Nucleus accumbens (tissue), 56 donors: ENCODE results near the gene BOD1.
A peak's percentile ranks its signal among the peaks of the same experiment; 100 is the strongest.
"Not testable (repeated sequence)": the region's sequence is repeated elsewhere in the genome, so short reads cannot be mapped to it uniquely, and the experiment has no call there.

Experiments used
- DNase-seq, 56 donors: peaks; one replicate each; lab custom pipeline; 2025; lab: John Stamatoyannopoulos, UW

BOD1 gene

DNA sequence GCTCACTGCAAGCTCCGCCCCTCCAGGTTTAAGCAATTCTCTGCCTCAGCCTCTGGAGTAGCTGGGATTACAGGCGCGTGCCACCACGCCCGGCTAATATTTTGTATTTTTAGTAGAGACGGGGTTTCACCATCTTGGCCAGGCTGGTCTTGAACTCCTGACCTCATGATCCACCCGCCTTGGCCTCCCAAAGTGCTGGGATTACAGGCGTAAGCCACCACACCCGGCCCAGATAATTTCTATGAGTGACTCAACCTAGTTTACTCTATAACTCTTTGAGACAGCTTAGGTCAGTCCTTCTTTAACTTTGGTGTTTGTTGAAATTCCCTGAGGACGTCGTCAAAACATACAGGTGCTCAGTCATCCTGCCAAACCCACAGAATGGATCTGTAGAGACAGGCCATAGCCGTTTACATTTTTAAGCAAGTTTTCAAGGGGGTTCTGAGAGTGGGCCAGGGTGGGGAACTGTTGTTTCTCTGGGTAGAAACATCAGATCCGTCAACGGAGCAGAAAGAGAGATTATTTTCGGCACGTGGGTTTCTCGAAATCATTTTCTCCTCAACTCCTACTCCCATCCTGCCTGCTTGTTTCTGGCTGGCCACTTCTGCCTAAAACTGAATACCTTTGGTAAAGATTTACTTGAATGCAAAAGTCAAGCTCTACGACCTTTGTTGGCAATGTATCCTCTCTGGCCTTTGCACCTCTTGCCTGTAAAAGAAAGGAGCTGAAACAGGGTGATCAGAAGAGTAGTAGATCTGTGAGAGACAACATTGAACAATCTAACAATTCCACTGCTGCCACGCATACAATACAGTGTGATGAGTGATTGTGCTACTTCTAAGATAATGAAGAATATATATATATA lies 6.0 kb upstream of the BOD1 start:
- DNase-seq: no peak

DNA sequence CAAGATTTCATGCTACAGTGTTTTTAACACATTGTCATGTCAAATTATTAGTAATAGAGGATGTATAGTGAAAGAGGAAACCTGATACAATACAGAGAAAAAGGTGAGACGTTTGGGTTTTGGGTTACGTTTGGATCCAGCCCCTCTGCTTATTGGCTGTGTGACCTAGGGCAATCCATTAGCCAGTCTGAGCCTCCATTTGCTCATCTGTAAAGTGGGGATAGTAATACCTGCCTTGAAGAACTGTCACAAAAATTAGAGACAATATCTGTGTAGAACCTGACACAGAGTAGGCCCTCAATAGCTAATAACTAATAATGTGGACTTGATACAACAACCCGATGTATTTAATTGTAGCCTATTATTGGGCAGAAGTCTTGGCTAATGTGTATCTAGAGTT lies 4.3 kb upstream of the BOD1 start:
- no peak for DNase-seq

DNA sequence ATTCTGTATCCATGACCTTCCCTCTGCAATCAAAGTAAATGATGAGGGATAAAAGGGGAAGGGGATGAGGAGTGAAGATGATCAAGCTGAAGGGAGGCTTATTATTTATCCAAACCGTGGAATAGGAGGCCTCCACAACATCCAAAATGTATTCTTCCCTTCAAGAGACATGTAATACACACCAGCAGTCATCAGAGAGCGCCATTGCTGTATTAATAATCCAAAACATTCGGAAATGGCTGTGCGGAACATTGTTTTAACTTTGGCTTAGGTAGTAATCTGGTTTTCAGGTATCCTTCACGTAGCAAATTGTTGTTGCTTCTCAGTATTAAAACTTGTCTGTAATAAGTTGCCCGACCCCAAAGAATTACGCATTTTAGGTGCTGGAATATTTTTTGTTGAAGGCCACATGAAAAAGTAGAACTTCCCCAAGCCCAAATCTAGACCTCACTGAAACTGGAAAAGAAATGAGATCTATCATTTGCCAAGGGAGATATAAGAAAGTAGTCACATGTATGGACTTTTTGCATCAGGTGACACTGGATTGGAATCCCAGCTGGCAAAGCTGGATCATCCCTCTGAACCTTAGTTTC lies 2.6 kb upstream of the BOD1 start:
- DNase-seq: peak in 23 of 56 donors; percentile 5 to 65 (median 26)

- peak in 48 of 56 donors; percentile 35 to 84 (median 58) for DNase-seq
Measured at GRCh38 chr5:173615884-173616576, 420 bp downstream of the BOD1 start.

- no peak for DNase-seq
Measured at GRCh38 chr5:173614591-173614990, 1.9 kb downstream of the BOD1 start.

DNA sequence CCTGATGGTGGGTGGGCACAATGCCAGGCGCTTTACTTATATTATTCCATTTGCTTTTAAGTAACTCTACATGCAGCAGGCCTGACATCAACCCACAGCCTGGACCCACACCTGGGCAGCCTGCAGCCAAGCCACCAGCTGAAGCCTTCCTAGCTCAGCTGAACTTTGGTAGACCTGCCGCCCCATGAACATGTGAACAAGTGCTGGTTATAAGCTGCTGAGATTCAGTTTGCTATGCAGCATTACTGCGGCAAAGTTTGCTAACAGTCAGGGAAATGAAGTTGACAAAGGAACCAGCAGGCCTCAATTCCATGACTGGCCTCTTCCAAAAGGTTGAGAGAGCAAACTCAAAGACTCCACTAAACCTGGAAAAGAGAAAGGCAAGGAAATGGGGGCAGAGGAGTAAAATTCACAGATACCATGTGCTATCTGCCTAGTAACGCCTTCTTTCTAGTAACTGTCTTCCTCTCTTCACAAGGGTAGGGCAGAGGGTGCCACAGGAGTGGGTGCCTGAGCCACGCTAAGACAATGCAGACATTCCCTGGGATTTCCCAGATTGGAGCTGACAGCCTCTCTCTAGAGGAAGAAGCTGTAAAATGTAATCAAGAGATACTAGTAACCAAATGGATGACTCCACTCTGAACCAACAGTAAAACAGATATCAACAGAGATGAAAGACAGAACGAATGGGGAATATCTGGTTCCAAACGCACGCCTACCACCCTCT lies 2.9 kb downstream of the BOD1 start:
- DNase-seq: peak in 1 of 56 donors; percentile 8

DNA sequence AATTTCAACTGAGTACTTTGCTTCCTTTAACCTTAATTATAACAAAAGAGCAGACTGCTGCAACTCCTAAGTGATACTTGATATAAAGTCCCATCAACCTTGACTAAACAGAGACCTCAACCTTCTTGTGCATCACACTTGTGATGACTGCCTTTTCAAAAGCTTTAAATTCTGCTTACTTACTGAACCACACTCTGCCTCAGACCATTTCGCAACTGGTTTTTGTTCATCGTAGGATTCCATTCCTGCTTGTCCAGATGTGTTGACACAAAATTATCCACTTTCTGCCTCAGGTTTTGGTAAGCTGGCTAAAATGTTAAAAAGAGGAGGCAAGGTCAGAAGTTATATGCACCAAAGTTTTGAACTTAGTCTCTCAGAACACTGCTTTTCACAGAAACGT lies 3.5 kb downstream of the BOD1 start:
- no peak for DNase-seq

DNA sequence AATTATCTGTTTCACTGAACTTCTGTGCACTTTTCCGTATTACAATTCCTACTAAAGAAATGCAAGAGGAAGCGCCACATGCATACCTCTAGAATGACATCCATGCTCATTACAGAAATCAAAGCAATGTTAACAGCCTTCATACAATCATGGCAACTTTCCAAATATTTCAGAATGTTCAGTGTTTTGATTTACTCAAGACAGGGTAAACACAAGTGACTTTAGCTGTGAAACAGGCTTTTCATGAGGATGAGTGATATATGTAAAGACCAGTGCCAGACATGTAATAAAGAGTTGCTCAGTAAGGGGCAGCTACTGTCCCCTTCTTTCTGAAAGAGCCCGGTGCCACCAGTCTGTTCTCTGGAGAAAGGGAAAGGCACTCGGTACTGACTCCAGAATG lies 4.7 kb downstream of the BOD1 start:
- no peak for DNase-seq

- DNase-seq: no peak
Measured at GRCh38 chr5:173604141-173604540, 12.3 kb downstream of the BOD1 start.

GRCh38 chr5:173602423-173602822 lies 14.0 kb downstream of the BOD1 start:
- DNase-seq: peak in 4 of 56 donors; percentile 15 to 56 (median 20)

DNA sequence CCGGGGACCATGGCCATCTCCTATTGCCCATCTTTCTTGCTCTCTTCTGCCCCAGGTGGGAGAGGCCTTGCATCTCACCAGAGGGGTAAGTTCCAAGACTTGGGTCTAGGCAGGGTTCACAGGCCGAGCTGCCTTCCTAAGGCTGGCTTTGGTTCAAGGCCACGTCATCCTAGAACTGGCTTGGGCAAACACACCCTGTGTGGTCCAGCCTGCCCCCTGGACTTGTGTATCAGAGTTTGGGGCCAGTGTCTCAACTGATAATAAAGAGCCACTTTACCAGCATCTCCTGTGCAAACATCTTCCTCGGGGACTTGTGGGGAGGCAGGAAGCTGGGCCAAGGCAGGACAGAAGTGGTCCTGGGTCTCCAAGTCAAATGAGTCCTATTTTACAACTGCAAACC lies 17.8 kb downstream of the BOD1 start:
- DNase-seq: no peak

GRCh38 chr5:173597304-173597703 lies 19.1 kb downstream of the BOD1 start:
- no peak for DNase-seq

- no peak for DNase-seq
Measured at GRCh38 chr5:173595841-173596240, 20.6 kb downstream of the BOD1 start.

DNA sequence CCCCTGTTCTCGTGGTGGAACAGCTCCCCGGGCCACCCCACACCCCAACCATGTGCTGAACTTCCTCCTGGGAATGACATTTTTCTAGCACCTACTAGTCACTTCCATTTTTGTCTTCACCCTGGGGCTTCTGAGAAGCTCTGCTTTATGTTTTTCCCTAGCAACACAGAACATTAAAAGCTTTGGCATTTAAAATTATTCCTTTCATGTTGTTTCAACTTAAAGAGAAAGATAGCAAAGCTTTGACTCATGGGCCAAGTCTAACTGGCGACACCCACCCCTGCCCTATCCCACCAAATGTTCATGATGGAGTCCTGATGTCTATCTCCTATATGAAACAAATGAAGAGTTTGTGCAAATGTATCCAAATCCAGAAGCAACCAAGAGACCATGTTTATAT lies 22.4 kb downstream of the BOD1 start:
- DNase-seq: no peak

DNA sequence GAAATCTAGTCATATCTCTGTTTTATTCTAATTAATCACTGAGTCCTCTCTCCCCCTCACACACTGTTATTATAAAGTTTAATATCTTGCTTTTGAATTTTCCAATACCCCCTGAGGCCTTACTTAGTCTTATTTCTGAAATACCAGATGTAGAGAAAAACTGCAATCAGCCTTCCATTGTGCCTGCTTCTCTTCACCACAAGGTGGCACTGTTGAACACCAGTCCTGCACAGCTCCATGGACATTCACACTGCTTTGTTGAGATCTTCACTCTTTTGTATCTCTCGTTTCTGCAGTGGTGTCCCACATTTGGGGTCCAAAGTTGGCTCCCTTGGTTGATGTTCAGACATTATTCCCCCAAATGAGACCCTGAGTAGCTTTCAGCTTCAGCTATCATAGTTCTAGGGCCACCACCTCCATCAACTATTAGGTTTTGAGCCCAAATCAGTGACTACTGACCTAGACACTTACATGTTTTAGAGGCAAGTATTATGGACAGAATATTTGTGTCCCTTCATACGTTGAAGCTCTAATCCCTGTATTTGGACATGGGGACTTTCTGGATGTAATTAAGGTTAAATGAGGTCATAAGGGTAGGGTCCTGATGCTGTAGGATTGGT lies 24.3 kb downstream of the BOD1 start:
- no peak for DNase-seq

GRCh38 chr5:173591056-173591514 lies 25.4 kb downstream of the BOD1 start:
- DNase-seq: peak in 2 of 56 donors; percentile 12 to 16

DNA sequence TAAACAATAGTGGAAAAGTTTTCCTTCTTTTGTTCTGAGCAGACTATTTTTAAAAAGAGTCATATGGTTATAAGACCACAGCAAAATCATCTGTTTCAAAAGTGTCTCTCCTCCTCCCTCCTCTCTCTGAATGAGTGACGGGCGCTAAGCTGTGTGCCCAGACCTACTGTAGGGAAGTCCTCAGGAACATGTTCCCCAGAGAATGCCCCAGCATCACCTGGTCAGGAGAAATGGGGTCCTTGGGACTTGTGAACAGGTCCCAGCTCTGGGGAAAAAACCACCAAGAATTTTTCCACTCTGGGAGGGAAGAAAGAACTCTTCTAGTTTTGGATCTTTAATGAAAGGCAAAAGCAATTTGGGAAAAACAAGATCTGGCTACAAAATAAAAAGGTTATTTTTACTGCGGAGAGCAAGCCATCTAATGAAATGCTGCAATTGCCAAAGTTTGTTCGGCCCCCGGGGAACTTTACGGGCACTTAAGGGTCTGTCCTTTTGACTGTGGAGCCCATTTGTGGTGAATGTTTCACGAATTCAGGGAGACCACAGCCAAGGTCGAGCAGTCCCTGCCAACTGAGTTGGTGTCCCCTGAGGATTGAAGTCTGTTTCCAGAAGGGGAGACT lies 25.9 kb downstream of the BOD1 start:
- no peak for DNase-seq

DNA sequence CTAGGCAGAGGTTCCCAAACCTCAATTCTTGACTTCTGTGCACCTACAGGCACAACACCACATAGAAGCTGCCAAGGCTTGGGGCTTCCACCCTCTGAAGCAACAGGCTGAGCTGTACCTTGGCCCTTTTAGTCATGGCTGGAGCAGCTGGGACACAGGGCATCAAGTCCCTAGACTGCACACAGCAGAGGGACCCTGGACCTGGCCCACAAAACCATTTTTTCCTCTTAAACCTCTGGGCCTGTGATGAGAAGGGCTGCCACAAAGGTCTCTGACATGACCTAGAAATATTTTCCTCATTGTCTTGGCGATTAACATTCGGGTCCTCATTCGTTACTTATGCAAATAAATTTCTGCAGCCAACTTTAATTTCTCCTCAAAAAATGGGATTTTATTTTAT lies 30.3 kb downstream of the BOD1 start:
- not testable (repeated sequence) for DNase-seq

- no peak for DNase-seq
Measured at GRCh38 chr5:173583346-173583745, 33.1 kb downstream of the BOD1 start.
